PC-9 (cell line): ENCODE data around the gene OCA2. TPM values are rescaled to one million over a fixed set of nuclear protein-coding genes. Genes with fewer than 3 reads are reported as not detected.

ENCODE experiments used
- BruUV-seq: library from RNA; stranded (reverse); fragments of 400-500 nt; replicated peaks from 2 replicates; lab custom pipeline; 2021; lab: Mats Ljungman, UMichigan
- CTCF ChIA-PET: fragments of 300-600 bp; sonication (Branson Sonifier 250); formaldehyde crosslinking; loops from one replicate; lab custom pipeline; 2022; ENCODE audit warnings: antibody characterized with exemption; lab: Charles Lee
- POLR2A ChIA-PET: fragments of 300-600 bp; sonication (Branson Sonifier 250); formaldehyde crosslinking; loops from one replicate; lab custom pipeline; 2022; ENCODE audit warnings: antibody characterized with exemption; ENCODE audit not compliant: unreplicated experiment; lab: Charles Lee
- DNase-seq, 2 experiments: peaks; one replicate each; pipeline versions ENCODE4 v3.0.0 to v3.0.0-alpha.2; 2015 to 2022; ENCODE audit warnings: mixed read lengths in 1 of 2
- H2AFZ ChIP-seq: fragments of 200-600 bp; sonication (generic); 2 replicates; pipeline ENCODE4 v1.8.1; 2017; ENCODE audit warnings: antibody characterized with exemption
- H3F3A ChIP-seq: fragments of 200-600 bp; sonication (generic); 2 replicates; pipeline ENCODE4 v1.8.1; 2017; ENCODE audit warnings: antibody characterized with exemption, mild to moderate bottlenecking, low read depth; ENCODE audit not compliant: insufficient read depth
- H3K27ac ChIP-seq: fragments of 200-600 bp; sonication (generic); 2 replicates; pipeline ENCODE4 v1.6.1; 2016; ENCODE audit warnings: mixed run types
- H3K27me3 ChIP-seq: fragments of 200-600 bp; sonication (generic); 2 replicates; pipeline ENCODE4 v1.6.1; 2016; ENCODE audit warnings: low read depth, mixed run types; ENCODE audit not compliant: insufficient read depth
- H3K36me3 ChIP-seq: fragments of 200-600 bp; sonication (generic); 2 replicates; pipeline ENCODE4 v1.6.1; 2016; ENCODE audit warnings: low read depth, mixed run types
- H3K4me1 ChIP-seq: fragments of 200-600 bp; sonication (generic); replicated peaks from 2 replicates; pipeline ENCODE4 v1.6.1; 2016; ENCODE audit warnings: mixed run types; ENCODE audit not compliant: insufficient read depth
- H3K4me2 ChIP-seq: fragments of 200-600 bp; sonication (generic); 2 replicates; pipeline ENCODE4 v1.6.1; 2017; ENCODE audit warnings: mixed run types
- H3K4me3 ChIP-seq: fragments of 200-600 bp; sonication (generic); 2 replicates; pipeline ENCODE4 v1.6.1; 2016; ENCODE audit warnings: mixed run types
- H3K79me2 ChIP-seq: fragments of 200-600 bp; sonication (generic); 2 replicates; pipeline ENCODE4 v1.6.1; 2017; ENCODE audit warnings: low read depth, mixed run types
- H3K9me2 ChIP-seq: fragments of 200-600 bp; sonication (generic); 2 replicates; pipeline ENCODE4 v1.8.1; 2017; ENCODE audit warnings: mild to moderate bottlenecking; ENCODE audit not compliant: insufficient read depth
- H3K9me3 ChIP-seq: fragments of 200-600 bp; sonication (generic); 2 replicates; pipeline ENCODE4 v1.8.1; 2016; ENCODE audit warnings: low read depth; ENCODE audit not compliant: insufficient read depth
- H4K20me1 ChIP-seq: fragments of 200-600 bp; sonication (generic); 2 replicates; pipeline ENCODE4 v1.8.1; 2017; ENCODE audit not compliant: insufficient read depth
- CTCF ChIP-seq: fragments of 200-600 bp; sonication (generic); conservative IDR thresholded peaks from 2 replicates; pipeline ENCODE4 v1.6.1; 2017; ENCODE audit warnings: mixed run types, antibody characterized with exemption, mild to moderate bottlenecking, moderate library complexity
- EZH2 ChIP-seq: fragments of 200-600 bp; sonication (generic); IDR thresholded peaks from 2 replicates; pipeline ENCODE4 v1.8.0; 2017; ENCODE audit warnings: antibody characterized with exemption, low read depth
- intact Hi-C: fragments of 100-400 bp; cut with micrococcal nuclease; formaldehyde crosslinking; loops from one replicate; pipeline ENCODE4 v1.10.0; 2022; ENCODE audit not compliant: unreplicated experiment
- total RNA-seq: library from RNA; stranded (reverse); gene quantifications from 2 replicates; pipeline ENCODE4 v1.2.3, GENCODE V29; 2021

OCA2 gene
- total RNA-seq, 1 experiment from 2014 or later = not detected

- H4K20me1 ChIP-seq = no peaks in the 10 kb centered on the region
- CTCF ChIA-PET = no interaction called here
- H3K79me2 ChIP-seq = no peaks in the 10 kb centered on the region
- H3K27ac ChIP-seq = no peak overlapping the region
- no peaks in the 10 kb centered on the region for H3K4me1 ChIP-seq
- H3K4me2 ChIP-seq = no peak overlapping the region
- no peaks in the 10 kb centered on the region for H3K9me2 ChIP-seq
- H2AFZ ChIP-seq = no peak overlapping the region
- H3K4me3 ChIP-seq = no peak overlapping the region
- no peak for DNase-seq
- no peaks in the 10 kb centered on the region for H3K36me3 ChIP-seq
- POLR2A ChIA-PET = no interaction called here
- intact Hi-C loops = no loop called here
- H3K27me3 ChIP-seq = peaks cover 23% of the 10 kb centered on the region
- H3F3A ChIP-seq = no peaks in the 10 kb centered on the region
- no TSS peak for BruUV-seq
- no peak for TF ChIP-seq CTCF
- no peak for TF ChIP-seq EZH2
- no peaks in the 10 kb centered on the region for H3K9me3 ChIP-seq
Observed at GRCh38 chr15:27899583-27900285, 199.4 kb downstream of the OCA2 start.

GRCh38 chr15:27897481-27897880, 201.6 kb downstream of the OCA2 start:
- POLR2A ChIA-PET = no interaction called here
- intact Hi-C loops = no loop called here
- H3F3A ChIP-seq = no peaks in the 10 kb centered on the region
- H3K27me3 ChIP-seq = peaks cover 2% of the 10 kb centered on the region; the same call in 1 of the 2 replicates
- no TSS peak for BruUV-seq
- H3K9me2 ChIP-seq = no peaks in the 10 kb centered on the region
- H3K27ac ChIP-seq = no peak overlapping the region
- H3K79me2 ChIP-seq = no peaks in the 10 kb centered on the region
- DNase-seq = no peak
- no peaks in the 10 kb centered on the region for H3K36me3 ChIP-seq
- TF ChIP-seq EZH2 = no peak
- no peak for TF ChIP-seq CTCF
- CTCF ChIA-PET = no interaction called here
- no peaks in the 10 kb centered on the region for H3K4me1 ChIP-seq
- no peaks in the 10 kb centered on the region for H4K20me1 ChIP-seq
- no peak overlapping the region for H3K4me2 ChIP-seq
- no peaks in the 10 kb centered on the region for H3K9me3 ChIP-seq
- no peak overlapping the region for H3K4me3 ChIP-seq
- no peak overlapping the region for H2AFZ ChIP-seq

- Histone ChIP-seq H3F3A (no peaks in the 10 kb centered on the region), H4K20me1 (no peaks in the 10 kb centered on the region), H3K4me3 (no peak overlapping the region), H2AFZ (no peak overlapping the region), H3K4me2 (no peak overlapping the region), H3K4me1 (no peaks in the 10 kb centered on the region), H3K9me2 (no peaks in the 10 kb centered on the region), H3K27me3 (no peaks in the 10 kb centered on the region; the same call in 1 of the 2 replicates), H3K27ac (no peak overlapping the region), H3K79me2 (no peaks in the 10 kb centered on the region), H3K9me3 (no peaks in the 10 kb centered on the region), H3K36me3 (no peaks in the 10 kb centered on the region)
- TF ChIP-seq CTCF (no peak), EZH2 (no peak)
- ChIA-PET POLR2A (interaction anchor here (0.6 kb wide), 1 partner anchor 56 kb away, joined by 3 read pairs; no protein-coding TSS in a partner anchor), CTCF (no interaction called here)
- no TSS peak for BruUV-seq
- DNase-seq = no peak
- intact Hi-C loops = no loop called here
Observed at GRCh38 chr15:27894645-27895044, 204.5 kb downstream of the OCA2 start.
